Kidney epithelial cell (primary cell): ENCODE data around the gene GLIS1. TPM values are rescaled to one million over a fixed set of nuclear protein-coding genes. Genes with fewer than 3 reads are reported as not detected.

ENCODE experiments used
- DNase-seq: peaks from one replicate; pipeline ENCODE4 v3.0.0-alpha.2; 2010; ENCODE audit warnings: low read depth
- H3K27me3 ChIP-seq: 2 replicates; pipeline ENCODE4 v1.6.0; 2011; ENCODE audit warnings: low read length; ENCODE audit not compliant: control insufficient read depth, insufficient read depth
- H3K36me3 ChIP-seq: 2 replicates; pipeline ENCODE4 v1.5.1; 2011; ENCODE audit warnings: low read length; ENCODE audit not compliant: control insufficient read depth, insufficient read depth
- H3K4me3 ChIP-seq: 2 replicates; pipeline ENCODE4 v1.5.1; 2011; ENCODE audit warnings: low read depth, mild to moderate bottlenecking, control low read depth, low read length
- total RNA-seq: library from RNA; depleted of rRNA; stranded (reverse); fragments of >200 nt; gene quantifications from 2 replicates; pipeline ENCODE4 v1.2.3, GENCODE V29; 2015
- TF ChIP-seq, protein P1 (sequence below): IDR thresholded peaks from 2 replicates; pipeline ENCODE4 v1.5.1; 2011; ENCODE audit warnings: mild to moderate bottlenecking, moderate library complexity, low read length, control low read depth, inconsistent platforms; ENCODE audit not compliant: insufficient read depth, poor library complexity, severe bottlenecking

GLIS1 gene
- total RNA-seq, 1 donor from 2014 or later, result 0.63 TPM

DNA sequence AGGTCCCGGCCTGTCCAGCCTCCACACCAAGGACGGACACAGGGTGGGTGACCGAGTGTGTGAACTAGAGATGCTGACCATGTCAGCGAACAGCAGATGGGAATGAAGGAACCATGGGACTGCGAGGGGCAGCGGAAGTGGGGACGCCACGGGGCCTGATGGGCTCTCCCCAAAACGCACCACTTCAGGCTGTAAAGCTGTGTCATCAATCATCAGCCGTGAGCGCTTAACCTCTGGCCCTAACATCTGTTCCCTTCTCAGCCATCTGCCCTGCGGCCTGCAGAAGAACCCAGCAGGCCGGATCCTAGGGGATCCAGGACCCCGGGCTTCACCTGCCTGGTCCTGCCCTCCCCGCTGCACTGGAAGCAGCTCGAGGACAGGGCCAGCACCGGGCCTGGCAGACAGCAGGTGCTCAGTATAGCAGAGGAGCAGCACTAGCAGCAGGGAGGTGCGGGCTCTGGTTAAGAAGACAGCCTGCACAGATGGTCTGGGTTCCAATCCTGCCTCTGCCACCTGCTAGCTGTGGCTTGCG, 221.1 kb downstream of the GLIS1 start:
- TF ChIP-seq, protein P1, sequence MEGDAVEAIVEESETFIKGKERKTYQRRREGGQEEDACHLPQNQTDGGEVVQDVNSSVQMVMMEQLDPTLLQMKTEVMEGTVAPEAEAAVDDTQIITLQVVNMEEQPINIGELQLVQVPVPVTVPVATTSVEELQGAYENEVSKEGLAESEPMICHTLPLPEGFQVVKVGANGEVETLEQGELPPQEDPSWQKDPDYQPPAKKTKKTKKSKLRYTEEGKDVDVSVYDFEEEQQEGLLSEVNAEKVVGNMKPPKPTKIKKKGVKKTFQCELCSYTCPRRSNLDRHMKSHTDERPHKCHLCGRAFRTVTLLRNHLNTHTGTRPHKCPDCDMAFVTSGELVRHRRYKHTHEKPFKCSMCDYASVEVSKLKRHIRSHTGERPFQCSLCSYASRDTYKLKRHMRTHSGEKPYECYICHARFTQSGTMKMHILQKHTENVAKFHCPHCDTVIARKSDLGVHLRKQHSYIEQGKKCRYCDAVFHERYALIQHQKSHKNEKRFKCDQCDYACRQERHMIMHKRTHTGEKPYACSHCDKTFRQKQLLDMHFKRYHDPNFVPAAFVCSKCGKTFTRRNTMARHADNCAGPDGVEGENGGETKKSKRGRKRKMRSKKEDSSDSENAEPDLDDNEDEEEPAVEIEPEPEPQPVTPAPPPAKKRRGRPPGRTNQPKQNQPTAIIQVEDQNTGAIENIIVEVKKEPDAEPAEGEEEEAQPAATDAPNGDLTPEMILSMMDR, result no peak
- no peak overlapping the region for H3K4me3 ChIP-seq
- H3K36me3 ChIP-seq, result no peaks in the 10 kb centered on the region
- no peak for DNase-seq
- H3K27me3 ChIP-seq, result no peaks in the 10 kb centered on the region

GRCh38 chr1:53517109-53517508, 221.9 kb downstream of the GLIS1 start:
- Histone ChIP-seq H3K36me3 (no peaks in the 10 kb centered on the region), H3K4me3 (no peak overlapping the region), H3K27me3 (no peaks in the 10 kb centered on the region)
- TF ChIP-seq, protein P1, result no peak
- no peak for DNase-seq

DNA sequence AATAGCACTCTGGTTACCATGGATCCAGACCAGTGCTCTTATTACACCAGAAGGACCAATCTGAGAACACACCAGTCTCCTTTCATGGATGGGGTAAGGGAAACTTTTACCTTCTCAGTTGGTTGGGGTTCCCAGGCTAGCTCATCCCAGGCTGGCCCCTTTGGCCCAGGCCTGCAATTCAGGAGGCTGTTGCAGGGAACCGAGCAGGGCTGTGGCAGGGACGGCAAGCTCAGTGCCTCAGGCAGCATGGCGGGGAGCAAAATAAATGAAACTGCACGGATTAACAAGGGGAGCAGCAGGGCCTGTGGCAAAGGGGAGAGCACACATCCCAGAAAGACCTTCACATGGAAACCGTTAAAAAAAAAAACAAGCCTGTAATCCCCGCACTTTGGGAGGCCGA, 222.8 kb downstream of the GLIS1 start:
- no peak for DNase-seq
- H3K36me3 ChIP-seq, result no peaks in the 10 kb centered on the region
- no peaks in the 10 kb centered on the region for H3K27me3 ChIP-seq
- TF ChIP-seq, protein P1, result no peak
- no peak overlapping the region for H3K4me3 ChIP-seq

DNA sequence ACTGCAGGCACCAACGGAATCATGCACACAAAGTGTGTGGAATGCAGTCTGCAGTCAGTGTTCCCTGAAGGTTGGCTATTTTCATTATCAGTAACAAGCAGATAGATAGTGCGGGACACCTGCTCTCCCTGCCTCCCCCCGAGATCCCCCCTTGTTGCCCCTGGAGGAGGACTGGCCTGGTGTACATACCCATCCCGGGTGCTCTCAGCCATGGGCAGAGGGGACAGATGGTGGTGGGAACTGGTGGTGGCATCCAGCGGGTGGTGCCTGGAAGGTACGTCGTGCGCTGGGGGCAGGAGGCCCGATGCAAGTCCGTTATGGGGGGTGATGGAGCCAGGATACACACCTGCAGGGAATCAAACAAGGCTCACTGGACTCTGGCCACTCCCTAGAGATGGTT, 224.5 kb downstream of the GLIS1 start:
- Histone ChIP-seq H3K27me3 (no peaks in the 10 kb centered on the region), H3K36me3 (no peaks in the 10 kb centered on the region), H3K4me3 (no peak overlapping the region)
- no peak for DNase-seq
- TF ChIP-seq, protein P1, result no peak

DNA sequence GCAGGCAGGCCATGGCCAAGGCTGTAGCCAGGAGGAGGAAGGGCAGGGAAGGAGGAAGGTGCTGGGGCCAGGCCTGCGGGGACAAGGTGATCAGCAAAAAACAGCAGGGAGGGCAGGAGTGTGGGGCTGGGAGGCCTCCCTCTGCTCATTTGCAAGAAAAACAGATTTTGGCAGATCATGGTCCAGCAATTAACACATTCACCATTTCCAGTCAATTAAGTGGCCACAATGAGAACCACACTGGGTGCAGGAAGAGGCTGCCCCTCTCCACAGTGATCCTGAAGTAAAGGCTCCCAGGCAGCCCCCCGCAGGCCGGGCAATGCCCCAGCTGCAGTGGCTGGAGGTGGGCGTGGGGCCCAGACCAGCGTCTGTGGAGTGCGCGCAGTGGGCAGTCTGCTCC, 225.1 kb downstream of the GLIS1 start:
- no peak for DNase-seq
- no peaks in the 10 kb centered on the region for H3K36me3 ChIP-seq
- no peaks in the 10 kb centered on the region for H3K27me3 ChIP-seq
- no peak overlapping the region for H3K4me3 ChIP-seq
- TF ChIP-seq, protein P1, result no peak

DNA sequence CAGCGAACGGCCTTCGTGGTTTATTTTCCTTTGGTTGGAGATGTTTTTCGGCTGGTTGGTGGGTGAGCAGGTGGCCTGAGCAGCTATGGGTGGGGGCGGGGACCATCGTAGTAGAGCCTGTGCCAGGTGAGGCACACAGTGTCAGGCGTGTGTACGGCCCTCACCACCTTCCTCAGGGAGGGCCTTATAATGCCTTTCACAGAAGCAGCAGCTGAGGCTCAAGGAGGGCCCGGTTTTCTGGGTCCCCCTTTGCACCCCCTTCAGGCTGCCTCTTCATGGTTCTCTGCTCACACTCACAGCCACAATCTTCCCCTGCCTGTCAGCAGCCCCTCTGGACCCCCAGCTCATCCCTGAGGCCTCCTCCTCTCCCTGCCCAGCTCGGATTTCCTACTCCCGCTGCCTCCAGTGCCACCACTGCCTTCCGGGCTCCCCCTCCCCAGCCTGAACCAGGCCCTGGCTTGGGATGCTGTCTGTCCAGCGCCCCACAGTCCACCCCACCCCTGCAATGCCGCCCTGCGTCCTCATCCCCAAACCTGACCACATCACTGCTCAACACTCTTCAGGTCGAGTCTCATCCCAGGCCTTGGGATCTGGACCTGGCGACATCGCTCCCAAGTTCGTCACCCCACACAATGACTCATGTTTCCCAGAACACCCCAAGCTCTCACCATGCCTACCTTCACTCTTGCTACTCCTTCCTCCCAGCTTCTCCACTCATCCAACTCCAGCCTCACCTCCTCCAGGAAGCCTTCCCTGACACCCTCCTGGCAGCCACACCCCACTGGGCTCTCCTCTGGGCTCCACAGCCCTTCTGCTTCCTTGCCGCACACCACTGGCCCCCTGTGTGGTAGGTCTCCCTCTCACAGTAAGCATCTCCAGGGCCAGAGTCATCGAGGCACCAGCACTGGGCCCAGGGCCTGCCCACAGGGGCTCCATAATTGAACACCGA, 225.9 kb downstream of the GLIS1 start:
- no peaks in the 10 kb centered on the region for H3K27me3 ChIP-seq
- H3K36me3 ChIP-seq, result no peaks in the 10 kb centered on the region
- no peak overlapping the region for H3K4me3 ChIP-seq
- TF ChIP-seq, protein P1, result no peak
- no peak for DNase-seq
